ENCODE results near the gene R3HCC1L. TPM values are rescaled to one million over a fixed set of nuclear protein-coding genes. Genes with fewer than 3 reads are reported as not detected.

The R3HCC1L gene
- total and polyA plus RNA-seq, 9 of the 15 experiments (the other 6 are each of a cell fraction or from before 2014, with no cell fraction given) = 9.1 to 17.8 (median 12.6) TPM

DNA sequence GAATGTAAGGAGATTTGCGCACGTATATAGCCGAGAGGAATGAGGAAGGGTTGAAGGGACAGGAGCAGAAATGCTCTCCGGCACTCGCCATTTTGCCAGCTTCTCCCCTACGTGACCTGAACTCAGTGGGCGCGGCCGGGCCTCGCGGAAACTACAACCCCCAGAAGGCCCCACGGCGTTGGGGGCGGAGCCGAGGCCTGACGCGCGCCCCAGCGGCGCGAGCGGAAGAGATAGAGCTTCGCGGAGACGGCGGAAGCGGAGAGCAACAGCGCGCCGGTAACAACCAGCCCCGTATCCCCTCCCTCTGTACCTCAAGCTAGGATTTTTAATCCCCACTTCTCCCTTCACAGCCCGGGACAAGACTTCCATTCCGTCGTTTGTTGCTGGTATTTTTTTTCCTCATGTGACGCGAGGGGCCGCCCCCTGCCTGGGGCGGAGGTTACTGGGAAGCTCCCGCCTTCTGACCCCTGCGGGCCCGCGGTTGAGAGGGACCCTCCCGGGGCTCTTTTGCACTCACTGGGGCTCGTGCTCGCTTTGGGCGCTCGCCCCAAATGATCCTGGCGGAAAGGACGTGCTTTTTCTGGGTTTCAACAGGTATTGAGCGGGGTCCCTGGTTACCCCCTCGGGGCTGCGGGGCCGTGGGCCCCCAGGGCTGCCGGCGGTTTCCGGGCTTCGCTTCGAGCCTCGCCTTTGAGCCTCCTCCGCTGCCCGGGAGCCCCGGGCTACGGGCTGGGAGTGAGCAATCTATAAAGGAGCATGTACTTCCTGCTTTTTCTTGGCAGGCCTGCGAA lies at the start of gene R3HCC1L (continued):
- TF ChIP-seq, protein P1, sequence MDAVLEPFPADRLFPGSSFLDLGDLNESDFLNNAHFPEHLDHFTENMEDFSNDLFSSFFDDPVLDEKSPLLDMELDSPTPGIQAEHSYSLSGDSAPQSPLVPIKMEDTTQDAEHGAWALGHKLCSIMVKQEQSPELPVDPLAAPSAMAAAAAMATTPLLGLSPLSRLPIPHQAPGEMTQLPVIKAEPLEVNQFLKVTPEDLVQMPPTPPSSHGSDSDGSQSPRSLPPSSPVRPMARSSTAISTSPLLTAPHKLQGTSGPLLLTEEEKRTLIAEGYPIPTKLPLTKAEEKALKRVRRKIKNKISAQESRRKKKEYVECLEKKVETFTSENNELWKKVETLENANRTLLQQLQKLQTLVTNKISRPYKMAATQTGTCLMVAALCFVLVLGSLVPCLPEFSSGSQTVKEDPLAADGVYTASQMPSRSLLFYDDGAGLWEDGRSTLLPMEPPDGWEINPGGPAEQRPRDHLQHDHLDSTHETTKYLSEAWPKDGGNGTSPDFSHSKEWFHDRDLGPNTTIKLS (IDR thresholded peaks at IDR 0.05; ENCODE audit: borderline replicate concordance, low read depth) = peak; percentile 72; the same call in 1 of the 2 replicates
- TF ChIP-seq MTF1 (CRISPR knock-in tag; IDR thresholded peaks at IDR 0.05; ENCODE audit: borderline replicate concordance) = no peak
- no peak for TF ChIP-seq PURB (CRISPR knock-in tag; IDR thresholded peaks at IDR 0.05; ENCODE audit: low read depth)
- TF ChIP-seq TAL1 (IDR thresholded peaks at IDR 0.05) = no peak
- no peak for TF ChIP-seq SAP30 (IDR thresholded peaks at IDR 0.05; ENCODE audit: borderline replicate concordance, insufficient read depth, low read depth, low read length, poor library complexity, severe bottlenecking)
- TF ChIP-seq, protein P2, sequence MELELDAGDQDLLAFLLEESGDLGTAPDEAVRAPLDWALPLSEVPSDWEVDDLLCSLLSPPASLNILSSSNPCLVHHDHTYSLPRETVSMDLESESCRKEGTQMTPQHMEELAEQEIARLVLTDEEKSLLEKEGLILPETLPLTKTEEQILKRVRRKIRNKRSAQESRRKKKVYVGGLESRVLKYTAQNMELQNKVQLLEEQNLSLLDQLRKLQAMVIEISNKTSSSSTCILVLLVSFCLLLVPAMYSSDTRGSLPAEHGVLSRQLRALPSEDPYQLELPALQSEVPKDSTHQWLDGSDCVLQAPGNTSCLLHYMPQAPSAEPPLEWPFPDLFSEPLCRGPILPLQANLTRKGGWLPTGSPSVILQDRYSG (tag; conservative IDR thresholded peaks at IDR 0.05; ENCODE audit: low read depth) = no peak
- 0 out of 2 replicates have a peak, but pooled peaks have one; percentile 43 for TF ChIP-seq ZNF766 (CRISPR knock-in tag; conservative IDR thresholded peaks at IDR 0.05)
- TF ChIP-seq ZNF23 (CRISPR knock-in tag; IDR thresholded peaks at IDR 0.05) = no peak
- TF ChIP-seq RBM17 (IDR thresholded peaks at IDR 0.05; ENCODE audit: borderline replicate concordance, low read depth, low read length) = no peak
- TF ChIP-seq RBBP5 (IDR thresholded peaks at IDR 0.05; ENCODE audit: borderline replicate concordance, insufficient read depth, low read length, poor library complexity, severe bottlenecking) = peak; percentile 79
- TF ChIP-seq ZNF75A (CRISPR knock-in tag; IDR thresholded peaks at IDR 0.05) = no peak
- no peak for TF ChIP-seq TSC22D4 (tag; IDR thresholded peaks at IDR 0.05)
- TF ChIP-seq ZNF324 (CRISPR knock-in tag; IDR thresholded peaks at IDR 0.05) = no peak
- TF ChIP-seq, protein P3, sequence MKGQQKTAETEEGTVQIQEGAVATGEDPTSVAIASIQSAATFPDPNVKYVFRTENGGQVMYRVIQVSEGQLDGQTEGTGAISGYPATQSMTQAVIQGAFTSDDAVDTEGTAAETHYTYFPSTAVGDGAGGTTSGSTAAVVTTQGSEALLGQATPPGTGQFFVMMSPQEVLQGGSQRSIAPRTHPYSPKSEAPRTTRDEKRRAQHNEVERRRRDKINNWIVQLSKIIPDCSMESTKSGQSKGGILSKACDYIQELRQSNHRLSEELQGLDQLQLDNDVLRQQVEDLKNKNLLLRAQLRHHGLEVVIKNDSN (CRISPR knock-in tag; IDR thresholded peaks at IDR 0.05) = peak; percentile 48
